K562 (cell line): ENCODE measurements around the gene TBATA. TPM values are rescaled to one million over a fixed set of nuclear protein-coding genes. Genes with fewer than 3 reads are reported as not detected.

Source experiments
- CGGBP1 ChIP-seq: fragments of 250-450 bp; sonication (Bioruptor Pico); IDR thresholded peaks from 2 replicates; pipeline ENCODE4 v1.9.0; 2021; ENCODE audit warnings: mild to moderate bottlenecking
- CTCFL ChIP-seq: IDR thresholded peaks from 2 replicates; pipeline ENCODE4 v1.6.1; 2011; ENCODE audit warnings: borderline replicate concordance, low read depth, mild to moderate bottlenecking, moderate library complexity, low read length; ENCODE audit not compliant: insufficient read depth, poor library complexity, severe bottlenecking
- EGR1 ChIP-seq: fragments of 450-650 bp; conservative IDR thresholded peaks from 2 replicates; pipeline ENCODE4 v1.6.1; 2017; ENCODE audit warnings: mild to moderate bottlenecking
- ELF4 ChIP-seq: fragments of 450-650 bp; formaldehyde crosslinking; IDR thresholded peaks from 2 replicates; pipeline ENCODE4 v1.4.0; 2022; ENCODE audit warnings: missing genetic modification characterization
- EP400 ChIP-seq: fragments of 450-650 bp; IDR thresholded peaks from 2 replicates; pipeline ENCODE4 v1.6.1; 2017; ENCODE audit warnings: antibody characterized with exemption, mild to moderate bottlenecking, moderate library complexity
- MYBL2 ChIP-seq, 2 experiments: fragments of 450-650 bp in 1 of 2; sonication (generic) in 1 of 2; formaldehyde crosslinking in 1 of 2; IDR thresholded peaks; 2 replicates each; pipeline versions ENCODE4 v1.6.1 to v1.8.1; 2017 to 2022; ENCODE audit warnings: borderline replicate concordance in 1 of 2, inconsistent platforms in 1 of 2, low read depth in 1 of 2, mild to moderate bottlenecking in 1 of 2, missing genetic modification reagents in 1 of 2, moderate library complexity in 1 of 2
- NCOR1 ChIP-seq: fragments of 450-650 bp; IDR thresholded peaks from 2 replicates; pipeline ENCODE4 v1.6.1; 2016; ENCODE audit warnings: mild to moderate bottlenecking, moderate library complexity
- NFIX ChIP-seq: fragments of 250-450 bp; sonication (Bioruptor Pico); IDR thresholded peaks from 2 replicates; pipeline ENCODE4 v1.4.0; 2020; ENCODE audit warnings: low read depth, mild to moderate bottlenecking, moderate library complexity
- POLR2G ChIP-seq: fragments of 200-400 bp; formaldehyde crosslinking; IDR thresholded peaks from 2 replicates; pipeline ENCODE4 v1.6.1; 2017; ENCODE audit warnings: low read depth, mild to moderate bottlenecking, antibody characterized with exemption, low read length, moderate library complexity
- SP1 ChIP-seq: sonication (generic); formaldehyde crosslinking; IDR thresholded peaks from 2 replicates; pipeline ENCODE4 v1.8.1; 2022; ENCODE audit warnings: mild to moderate bottlenecking, missing genetic modification reagents
- ZFP30 ChIP-seq: fragments of 250-450 bp; sonication (Bioruptor Pico); IDR thresholded peaks from 2 replicates; pipeline ENCODE4 v1.8.0; 2022; ENCODE audit warnings: moderate library complexity, mild to moderate bottlenecking, inconsistent platforms, borderline replicate concordance
- ZNF124 ChIP-seq: sonication (generic); formaldehyde crosslinking; IDR thresholded peaks from 2 replicates; pipeline ENCODE4 v1.8.1; 2022; ENCODE audit warnings: missing genetic modification reagents
- ZNF23 ChIP-seq: fragments of 250-450 bp; sonication (Bioruptor Pico); IDR thresholded peaks from 2 replicates; pipeline ENCODE4 v1.4.0; 2020; ENCODE audit warnings: mild to moderate bottlenecking
- ZNF589 ChIP-seq: fragments of 200-800 bp; sonication (Bioruptor generic); IDR thresholded peaks from 2 replicates; pipeline ENCODE4 v1.6.1; 2016; ENCODE audit warnings: low read depth, missing genetic modification characterization, missing compliant biosample characterization
- polyA plus RNA-seq, 8 experiments: library from polyadenylated mRNA; depleted of rRNA in 4 of 8; stranded (reverse) in 5 of 8; unstranded in 3 of 8; fragments of >200 nt; fragmentation: Nextera tagmentation in 2 of 8; fragmentation: Illumina TruSeq in 1 of 8; extraction: Ambion mirVana in 2 of 8; extraction: Trizol in 1 of 8; gene quantifications; 2 replicates each; pipeline versions ENCODE4 v1.2.1 to v1.2.3, GENCODE V29; 2011 to 2014; ENCODE audit warnings: inconsistent platforms in 1 of 8, missing spikeins in 1 of 8
- total RNA-seq, 7 experiments: library from RNA; depleted of rRNA in 6 of 7; stranded (reverse); fragments of >200 nt in 6 of 7; fragmentation: Illumina TruSeq in 2 of 7; extraction: Trizol in 2 of 7; gene quantifications; 2 replicates each; pipeline versions ENCODE4 v1.2.1 to v1.2.3, GENCODE V29; 2011 to 2021; ENCODE audit warnings: low replicate concordance in 1 of 7
- TF ChIP-seq, protein P1 (sequence below): sonication (generic); formaldehyde crosslinking; IDR thresholded peaks from 2 replicates; pipeline ENCODE4 v1.8.0; 2022; ENCODE audit warnings: missing genetic modification reagents, mild to moderate bottlenecking, moderate library complexity, borderline replicate concordance

Gene TBATA
- total and polyA plus RNA-seq, 9 of the 15 experiments (the other 6 are each of a cell fraction or from before 2014, with no cell fraction given): not detected

DNA sequence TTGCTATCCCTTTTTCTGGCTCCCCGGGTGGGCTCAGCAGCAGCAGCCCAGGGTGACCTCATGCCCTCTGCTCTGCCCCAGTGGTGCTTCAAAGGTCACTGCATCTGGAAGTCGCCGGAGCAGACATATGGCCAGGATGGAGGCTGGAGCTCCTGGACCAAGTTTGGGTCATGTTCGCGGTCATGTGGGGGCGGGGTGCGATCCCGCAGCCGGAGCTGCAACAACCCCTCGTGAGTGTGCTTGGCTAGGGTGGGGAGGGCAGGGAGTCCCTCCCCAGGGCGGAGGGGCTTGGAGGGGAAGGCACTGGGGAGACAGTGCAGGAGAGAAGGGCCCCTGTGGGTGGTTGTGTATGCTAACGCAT, 46.4 kb downstream of the TBATA start (continued):
- TF ChIP-seq POLR2G (0 out of 2 replicates have a peak, but pooled peaks have one; percentile 31), ELF4 (no peak), CGGBP1 (CRISPR knock-in tag) (no peak), EGR1 (peak; percentile 59), CTCFL (no peak), NFIX (CRISPR knock-in tag) (no peak), MYBL2 (IDR thresholded peaks at IDR 0.05; ENCODE audit: low read depth) (no peak), MYBL2 (CRISPR knock-in tag; IDR thresholded peaks at IDR 0.05; ENCODE audit: borderline replicate concordance) (no peak), SP1 (CRISPR knock-in tag) (no peak), ZFP30 (CRISPR knock-in tag) (no peak), ZNF124 (CRISPR knock-in tag) (0 out of 2 replicates have a peak, but pooled peaks have one; percentile 48), ZNF589 (CRISPR knock-in tag) (0 out of 2 replicates have a peak, but pooled peaks have one; percentile 48), ZNF23 (CRISPR knock-in tag) (no peak), NCOR1 (no peak), EP400 (no peak)
- TF ChIP-seq, protein P1, sequence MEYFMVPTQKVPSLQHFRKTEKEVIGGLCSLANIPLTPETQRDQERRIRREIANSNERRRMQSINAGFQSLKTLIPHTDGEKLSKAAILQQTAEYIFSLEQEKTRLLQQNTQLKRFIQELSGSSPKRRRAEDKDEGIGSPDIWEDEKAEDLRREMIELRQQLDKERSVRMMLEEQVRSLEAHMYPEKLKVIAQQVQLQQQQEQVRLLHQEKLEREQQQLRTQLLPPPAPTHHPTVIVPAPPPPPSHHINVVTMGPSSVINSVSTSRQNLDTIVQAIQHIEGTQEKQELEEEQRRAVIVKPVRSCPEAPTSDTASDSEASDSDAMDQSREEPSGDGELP (CRISPR knock-in tag): no peak
